Activated naive CD4-positive, alpha-beta T cell treated with anti-CD3 and anti-CD28 coated beads, Interleukin-2, amount 50 U/mL, for 24 hours (primary cell): Measurements from ENCODE around the gene C17orf78.
"Not testable (repeated sequence)": the region's sequence is repeated elsewhere in the genome, so short reads cannot be mapped to it uniquely, and the experiment has no call there.

ENCODE experiments used
- H3K27ac Mint-ChIP-seq: one replicate; pipeline ENCODE4 v1.8.0; 2021; ENCODE audit warnings: mild to moderate bottlenecking, mixed read lengths
- H3K27me3 Mint-ChIP-seq: one replicate; pipeline ENCODE4 v1.8.0; 2021; ENCODE audit warnings: mixed read lengths
- H3K36me3 Mint-ChIP-seq: one replicate; pipeline ENCODE4 v1.8.0; 2021; ENCODE audit warnings: mixed read lengths
- H3K4me1 Mint-ChIP-seq: one replicate; pipeline ENCODE4 v1.8.0; 2021; ENCODE audit warnings: mixed read lengths
- H3K4me3 Mint-ChIP-seq: one replicate; pipeline ENCODE4 v1.8.0; 2021; ENCODE audit warnings: mild to moderate bottlenecking, mixed read lengths
- H3K9me3 Mint-ChIP-seq: one replicate; pipeline ENCODE4 v1.8.0; 2021; ENCODE audit warnings: mixed read lengths

Gene C17orf78

DNA sequence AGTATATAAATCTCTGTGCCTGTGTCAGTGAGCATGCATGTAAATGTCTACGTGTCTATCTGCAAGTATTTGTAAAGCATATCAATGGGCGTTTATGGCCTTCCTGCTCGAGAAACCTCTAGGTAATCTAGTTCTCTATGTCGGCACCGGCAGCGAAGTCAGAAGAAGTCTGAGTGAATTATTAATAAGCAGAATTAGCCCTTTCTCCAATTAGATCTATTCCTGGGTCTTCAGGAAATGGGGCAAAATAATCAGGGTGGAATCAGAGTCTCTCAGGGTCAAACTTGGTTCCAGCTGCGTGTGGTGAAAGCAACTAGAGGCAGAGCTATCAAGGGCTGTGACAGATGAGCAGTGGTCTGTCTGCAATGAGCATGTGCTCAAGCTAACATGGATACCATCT is at the start of gene C17orf78:
Gene C17orf78 (plus strand): TSS at position 280 of the 400 bp plus-strand sequence. CDS start 108 bp downstream, at position 388.
- Mint-ChIP-seq H3K4me3 (no peak within 1 kb of the TSS), H3K4me1 (no peaks in the 10 kb centered on the region), H3K36me3 (no peaks in the 10 kb centered on the region), H3K9me3 (no peaks in the 10 kb centered on the region), H3K27me3 (no peaks in the 10 kb centered on the region), H3K27ac (peak within 1 kb of the TSS; percentile 8)

DNA sequence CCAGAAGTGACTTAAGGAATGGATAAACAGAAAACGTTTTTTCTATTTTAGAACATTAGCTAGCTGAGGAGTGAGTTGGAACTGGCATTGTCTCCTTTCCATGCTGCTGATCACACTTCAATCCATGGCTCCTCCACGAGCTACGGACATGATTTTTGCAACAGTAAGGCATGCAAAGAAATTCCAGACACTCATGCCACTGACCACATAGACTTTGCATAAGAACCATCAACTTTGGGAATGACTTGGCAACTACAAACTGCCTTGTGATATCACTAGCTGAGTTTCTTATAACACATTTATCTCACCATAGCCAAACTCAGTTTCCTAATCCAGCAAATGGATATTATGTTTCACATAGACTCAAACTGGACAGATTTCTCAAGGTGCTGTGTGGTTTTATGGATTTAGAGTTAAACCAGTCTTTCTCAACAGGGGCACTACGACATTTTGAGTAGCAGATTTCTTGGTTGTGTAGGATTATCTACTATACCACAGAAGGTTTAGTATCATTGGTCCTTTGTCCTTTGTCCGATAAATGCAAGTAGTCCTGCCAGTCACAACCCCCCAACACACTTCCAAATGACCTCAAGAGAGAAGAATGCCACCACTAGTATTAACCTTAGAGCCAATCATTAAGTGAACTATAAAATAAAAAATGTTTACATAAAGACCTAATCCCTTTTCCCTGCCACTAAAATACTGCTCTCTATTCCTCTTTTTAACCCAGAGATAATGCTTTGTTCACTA is 48.3 kb upstream of the C17orf78 start:
- no peak overlapping the region for H3K27ac Mint-ChIP-seq
- H3K36me3 Mint-ChIP-seq: peaks cover 9% of the 10 kb centered on the region
- no peak overlapping the region for H3K4me3 Mint-ChIP-seq
- H3K27me3 Mint-ChIP-seq: no peaks in the 10 kb centered on the region
- no peaks in the 10 kb centered on the region for H3K9me3 Mint-ChIP-seq
- no peaks in the 10 kb centered on the region for H3K4me1 Mint-ChIP-seq

DNA sequence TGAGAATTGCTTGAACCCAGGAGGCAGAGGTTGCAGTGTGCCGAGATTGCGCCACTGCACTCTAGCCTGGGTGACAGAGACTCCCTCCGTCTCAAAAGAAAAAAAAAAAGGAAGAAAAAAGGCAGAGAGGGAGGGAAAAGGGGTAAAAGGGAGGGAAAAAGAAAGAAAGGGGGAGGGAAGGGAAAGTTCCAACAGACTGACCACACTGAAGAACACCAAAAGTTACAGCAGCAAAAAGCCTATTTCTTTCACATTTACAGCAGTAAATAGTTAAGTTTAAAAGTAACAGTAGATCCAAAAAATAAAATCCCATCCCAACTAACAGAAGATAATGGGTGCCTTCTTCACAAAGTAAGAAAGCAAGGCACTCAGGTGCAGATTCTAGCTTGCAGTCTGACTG is 36.9 kb upstream of the C17orf78 start:
- no peaks in the 10 kb centered on the region for H3K9me3 Mint-ChIP-seq
- no peaks in the 10 kb centered on the region for H3K4me1 Mint-ChIP-seq
- H3K36me3 Mint-ChIP-seq: peaks cover 9% of the 10 kb centered on the region
- H3K27me3 Mint-ChIP-seq: no peaks in the 10 kb centered on the region
- no peak overlapping the region for H3K4me3 Mint-ChIP-seq
- H3K27ac Mint-ChIP-seq: no peak overlapping the region

DNA sequence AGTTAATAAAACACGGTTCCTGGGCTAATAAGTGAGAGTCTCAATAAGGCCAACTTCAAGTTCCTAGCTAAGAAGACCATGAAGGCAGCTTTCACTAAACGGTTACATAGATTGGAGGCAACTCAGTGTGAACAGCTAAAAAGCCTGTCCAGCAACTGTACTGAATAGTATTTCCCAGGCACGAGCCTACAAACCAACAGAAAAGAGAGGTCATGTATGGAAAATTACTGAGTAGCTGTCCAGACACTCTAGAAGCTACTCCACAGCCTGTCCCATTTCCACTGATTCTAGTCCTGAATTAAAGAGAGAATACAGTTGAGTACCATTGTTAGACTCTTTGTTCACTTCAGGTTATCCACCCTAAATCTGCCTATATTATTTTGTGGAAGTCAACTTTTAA is 36.5 kb upstream of the C17orf78 start:
- H3K36me3 Mint-ChIP-seq: peaks cover 9% of the 10 kb centered on the region
- no peaks in the 10 kb centered on the region for H3K4me1 Mint-ChIP-seq
- H3K9me3 Mint-ChIP-seq: no peaks in the 10 kb centered on the region
- H3K27ac Mint-ChIP-seq: no peak overlapping the region
- H3K4me3 Mint-ChIP-seq: no peak overlapping the region
- no peaks in the 10 kb centered on the region for H3K27me3 Mint-ChIP-seq

DNA sequence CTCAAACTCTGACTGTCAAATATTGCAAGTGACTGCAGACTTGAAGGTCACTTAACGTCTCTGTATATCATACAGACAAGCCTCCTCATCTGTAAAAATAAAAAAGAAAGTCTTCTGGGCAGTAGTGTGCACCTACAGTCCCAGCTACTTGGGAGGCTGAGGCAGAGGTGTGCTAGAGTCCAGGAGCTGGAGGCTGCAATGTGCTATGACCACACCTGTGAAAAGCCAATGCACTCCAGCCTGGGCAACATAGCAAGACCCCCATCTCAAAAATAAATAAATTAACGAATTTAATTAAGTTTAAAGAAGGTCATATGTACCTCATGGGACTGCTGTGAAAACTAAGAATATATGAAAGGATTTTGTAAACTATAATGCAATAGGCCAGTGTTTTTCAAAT is 35.0 kb upstream of the C17orf78 start:
- no peaks in the 10 kb centered on the region for H3K27me3 Mint-ChIP-seq
- no peak overlapping the region for H3K4me3 Mint-ChIP-seq
- no peak overlapping the region for H3K27ac Mint-ChIP-seq
- H3K4me1 Mint-ChIP-seq: peaks cover 7% of the 10 kb centered on the region
- H3K9me3 Mint-ChIP-seq: no peaks in the 10 kb centered on the region
- peaks cover 13% of the 10 kb centered on the region for H3K36me3 Mint-ChIP-seq

DNA sequence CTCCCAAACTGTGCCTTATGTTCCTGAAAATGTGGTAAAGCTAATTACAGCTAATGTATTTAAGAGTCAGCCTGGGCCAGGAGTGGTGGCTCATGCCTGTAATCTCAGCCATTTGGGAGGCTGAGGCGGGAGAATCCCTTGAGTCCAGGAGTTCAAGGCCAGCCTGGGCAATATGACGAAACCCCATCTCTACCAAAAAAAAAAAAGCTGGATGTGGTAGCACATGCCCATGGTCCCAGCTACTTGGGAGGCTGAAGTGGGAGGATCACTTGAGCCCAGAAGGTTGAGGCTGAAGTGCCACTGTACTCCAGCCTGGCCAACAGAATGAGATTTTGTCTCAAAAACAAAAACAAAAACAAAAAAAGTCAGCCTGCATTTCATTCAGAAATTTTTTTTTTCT is 33.2 kb upstream of the C17orf78 start:
- Mint-ChIP-seq H3K27me3 (no peaks in the 10 kb centered on the region), H3K27ac (no peak overlapping the region), H3K4me1 (peaks cover 7% of the 10 kb centered on the region), H3K4me3 (no peak overlapping the region), H3K36me3 (peaks cover 12% of the 10 kb centered on the region), H3K9me3 (no peaks in the 10 kb centered on the region)

DNA sequence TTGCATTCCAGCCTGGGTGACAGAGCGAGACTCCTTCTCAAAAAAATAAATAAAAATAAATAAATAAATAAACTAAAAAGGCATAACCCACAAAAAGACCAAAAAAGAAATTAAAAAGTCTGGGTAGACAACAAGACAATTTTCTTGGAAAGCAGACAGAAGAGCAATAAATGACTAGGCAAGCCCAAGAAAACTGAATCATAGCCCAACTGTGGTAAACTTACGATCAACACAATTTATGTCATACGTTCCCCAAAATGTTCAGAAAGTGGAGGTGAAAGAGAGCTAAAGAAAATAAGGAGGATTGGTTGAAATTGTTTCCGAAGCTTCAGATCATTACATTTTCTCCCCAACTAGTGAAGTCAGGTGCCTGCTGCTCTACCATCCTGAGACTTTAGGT is 31.3 kb upstream of the C17orf78 start:
- Mint-ChIP-seq H3K36me3 (peaks cover 10% of the 10 kb centered on the region), H3K4me1 (peaks cover 7% of the 10 kb centered on the region), H3K9me3 (no peaks in the 10 kb centered on the region), H3K27me3 (no peaks in the 10 kb centered on the region), H3K4me3 (no peak overlapping the region), H3K27ac (no peak overlapping the region)

DNA sequence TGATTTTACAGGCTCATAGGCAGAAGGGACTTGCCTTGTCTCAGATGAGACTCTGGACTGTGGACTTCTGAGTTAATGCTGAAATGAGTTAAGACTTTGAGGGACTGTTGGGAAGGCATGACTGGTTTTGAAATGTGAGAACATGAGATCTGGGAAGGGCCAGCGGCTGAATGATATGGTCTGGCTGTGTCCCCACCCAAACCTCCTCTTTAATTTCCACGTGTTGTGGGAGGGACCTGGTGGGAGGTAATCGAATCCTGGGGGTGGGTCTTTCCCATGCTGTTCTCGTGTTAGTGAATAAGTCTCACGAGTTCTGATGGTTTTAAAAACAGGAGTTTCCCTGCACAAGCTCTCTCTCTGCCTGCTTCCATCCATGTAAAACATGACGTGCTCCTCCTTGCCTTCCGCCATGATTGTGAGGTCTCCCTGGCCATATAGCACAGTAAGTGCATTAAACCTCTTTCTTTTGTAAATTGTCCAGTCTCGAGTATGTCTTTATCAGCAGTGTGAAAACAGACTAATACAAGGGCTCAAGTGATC is 28.9 kb upstream of the C17orf78 start:
- H3K9me3 Mint-ChIP-seq, H3K27ac Mint-ChIP-seq, H3K36me3 Mint-ChIP-seq, H3K4me3 Mint-ChIP-seq, H3K4me1 Mint-ChIP-seq, H3K27me3 Mint-ChIP-seq: not testable (repeated sequence)

DNA sequence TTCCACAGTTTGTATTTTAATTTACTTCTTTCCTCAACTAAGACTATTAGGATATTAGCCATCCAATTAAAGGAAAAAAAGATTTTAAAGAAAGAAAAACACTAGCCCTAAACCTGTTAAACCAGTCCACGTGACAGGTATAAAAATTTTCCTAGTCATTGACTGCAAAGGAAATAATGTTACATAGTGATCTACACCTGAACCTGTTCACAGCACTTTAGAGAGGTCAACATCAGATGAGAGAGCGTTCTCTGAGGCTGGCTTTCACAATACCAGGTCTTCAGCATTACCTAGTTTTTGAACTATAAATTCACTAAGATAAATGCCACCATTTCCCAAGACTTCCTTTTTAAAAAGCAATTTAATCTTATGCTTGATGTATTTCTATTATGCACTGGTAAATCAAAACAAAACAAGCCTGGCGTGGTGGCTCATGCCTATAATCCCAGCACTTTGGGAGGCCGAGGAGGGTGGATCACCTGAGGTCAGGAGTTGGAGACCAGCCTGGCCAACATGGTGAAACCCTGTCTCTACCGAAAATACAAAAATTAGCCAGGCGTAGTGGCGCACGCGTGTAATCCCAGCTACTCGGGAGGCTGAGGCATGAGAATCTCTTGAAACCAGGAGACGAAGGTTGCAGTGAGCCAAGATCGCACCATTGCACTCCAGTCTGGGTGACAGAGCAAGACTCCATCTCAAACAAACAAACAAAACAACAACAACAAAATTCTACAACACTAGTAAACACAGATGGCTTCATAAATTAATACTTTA is 18.8 kb upstream of the C17orf78 start:
- Mint-ChIP-seq H3K4me3 (peak overlapping the region; percentile 97), H3K4me1 (peaks cover 25% of the 10 kb centered on the region)
- not testable (repeated sequence) for H3K9me3 Mint-ChIP-seq, H3K36me3 Mint-ChIP-seq, H3K27ac Mint-ChIP-seq, H3K27me3 Mint-ChIP-seq

DNA sequence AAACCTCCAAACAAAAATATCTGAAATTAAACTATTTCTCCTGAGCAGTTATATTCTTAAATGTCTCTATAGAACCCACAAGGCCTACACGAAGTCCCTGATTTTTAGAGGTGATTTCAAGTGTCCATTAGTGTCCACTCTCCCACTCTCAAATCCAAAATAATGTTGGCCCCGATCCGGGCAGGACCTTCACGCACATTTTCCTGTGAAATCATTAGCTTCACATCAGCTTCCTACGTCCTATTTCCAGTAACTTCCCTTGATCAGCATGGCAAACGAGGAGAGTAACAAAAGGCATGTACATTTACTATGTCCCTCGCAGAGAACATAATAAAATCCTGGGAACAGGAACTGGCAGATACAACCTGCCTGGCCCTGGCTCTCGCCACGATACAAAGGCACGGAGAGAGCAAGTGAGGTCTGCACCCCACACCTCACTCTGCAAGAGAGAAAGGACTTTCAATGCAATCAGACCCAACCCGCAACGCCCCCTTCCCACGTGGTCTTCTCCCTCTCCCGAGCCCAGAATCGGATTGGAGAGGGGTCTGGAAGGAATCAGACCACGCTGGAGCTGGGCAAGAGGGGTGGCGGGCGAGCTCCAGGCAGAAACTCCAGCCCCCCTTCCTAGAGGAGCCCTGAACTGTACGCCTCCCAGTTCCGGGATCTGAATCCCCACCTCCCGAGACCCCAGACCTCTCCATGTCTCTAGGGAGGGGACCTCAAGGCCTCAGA is 17.5 kb upstream of the C17orf78 start:
- H3K27ac Mint-ChIP-seq: peak overlapping the region; percentile 82
- peaks cover 25% of the 10 kb centered on the region for H3K4me1 Mint-ChIP-seq
- H3K27me3 Mint-ChIP-seq: no peaks in the 10 kb centered on the region
- peak overlapping the region; percentile 97 for H3K4me3 Mint-ChIP-seq
- H3K9me3 Mint-ChIP-seq: no peaks in the 10 kb centered on the region
- no peaks in the 10 kb centered on the region for H3K36me3 Mint-ChIP-seq

DNA sequence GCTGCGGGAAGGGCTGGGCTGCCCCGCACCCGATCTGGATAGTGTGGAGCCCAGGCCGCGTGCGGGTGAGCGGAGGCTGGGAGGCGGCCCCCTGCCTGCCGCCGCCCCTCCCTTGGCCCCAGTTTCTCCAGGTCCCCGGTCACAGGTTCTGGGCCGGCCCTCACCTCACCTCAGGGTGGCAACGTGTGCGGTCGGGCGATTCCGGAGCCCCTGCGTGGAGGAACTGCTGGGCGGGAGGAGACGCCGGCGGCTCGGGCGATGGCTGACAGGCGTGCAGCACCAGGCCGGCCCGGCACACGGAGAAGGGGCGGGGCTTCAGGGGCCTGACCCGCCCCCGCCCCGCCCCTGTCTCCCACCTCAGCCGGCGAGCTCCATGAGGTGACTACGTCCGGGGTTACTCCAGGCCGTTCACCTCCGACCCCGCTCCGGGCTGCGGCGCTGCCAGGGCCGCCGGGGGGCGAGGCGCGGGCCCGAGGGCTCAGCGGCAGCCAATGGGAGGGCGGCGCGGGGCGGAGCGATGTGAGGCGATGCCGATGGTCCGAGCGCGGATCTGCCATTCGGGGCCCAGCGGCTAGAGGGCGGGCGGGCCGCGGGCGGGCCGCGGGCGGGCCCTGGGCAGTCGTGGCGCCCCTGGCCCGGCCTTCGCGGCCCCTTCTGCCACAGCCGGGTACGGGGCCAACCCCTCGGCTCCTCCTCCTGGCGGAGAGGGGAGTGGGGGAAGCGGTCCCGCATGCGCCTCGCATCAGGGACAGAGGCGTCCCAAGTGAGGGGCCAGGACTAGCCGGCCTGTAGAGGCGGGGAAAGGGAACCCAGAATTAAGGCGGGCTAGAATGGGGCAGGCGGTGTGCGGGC is 16.7 kb upstream of the C17orf78 start:
- H3K27me3 Mint-ChIP-seq: no peaks in the 10 kb centered on the region
- peak overlapping the region; percentile 97 for H3K4me3 Mint-ChIP-seq
- H3K4me1 Mint-ChIP-seq: peaks cover 25% of the 10 kb centered on the region
- H3K9me3 Mint-ChIP-seq: no peaks in the 10 kb centered on the region
- H3K36me3 Mint-ChIP-seq: no peaks in the 10 kb centered on the region
- peak overlapping the region; percentile 82 for H3K27ac Mint-ChIP-seq

DNA sequence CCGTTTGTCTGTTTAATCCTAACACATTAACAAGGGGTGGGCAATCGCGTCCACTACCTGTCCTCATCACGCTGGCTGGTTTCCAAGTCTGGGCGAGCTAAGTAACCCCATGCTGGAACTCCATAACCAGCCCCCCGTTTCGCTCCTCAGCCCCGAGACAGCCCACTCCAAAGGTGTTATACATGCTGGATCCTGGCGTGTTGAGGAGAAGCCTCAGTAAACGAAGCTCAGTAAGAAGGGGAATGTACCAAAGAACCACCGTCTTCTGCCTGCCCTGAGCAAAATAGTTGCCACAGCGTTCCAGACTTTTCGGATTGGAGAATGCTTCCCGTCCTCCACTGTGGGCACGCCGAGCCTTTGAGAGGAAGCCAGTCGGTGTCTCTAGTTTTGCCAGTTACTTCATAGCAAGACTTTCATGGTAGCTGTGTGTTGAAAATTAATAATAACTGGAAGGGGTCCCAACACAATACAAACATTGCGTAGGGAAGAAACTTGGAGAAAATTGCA is 16.1 kb upstream of the C17orf78 start:
- Mint-ChIP-seq H3K9me3 (no peaks in the 10 kb centered on the region), H3K27me3 (no peaks in the 10 kb centered on the region), H3K4me3 (peak overlapping the region; percentile 80), H3K27ac (peak overlapping the region; percentile 51), H3K36me3 (no peaks in the 10 kb centered on the region), H3K4me1 (peaks cover 22% of the 10 kb centered on the region)

DNA sequence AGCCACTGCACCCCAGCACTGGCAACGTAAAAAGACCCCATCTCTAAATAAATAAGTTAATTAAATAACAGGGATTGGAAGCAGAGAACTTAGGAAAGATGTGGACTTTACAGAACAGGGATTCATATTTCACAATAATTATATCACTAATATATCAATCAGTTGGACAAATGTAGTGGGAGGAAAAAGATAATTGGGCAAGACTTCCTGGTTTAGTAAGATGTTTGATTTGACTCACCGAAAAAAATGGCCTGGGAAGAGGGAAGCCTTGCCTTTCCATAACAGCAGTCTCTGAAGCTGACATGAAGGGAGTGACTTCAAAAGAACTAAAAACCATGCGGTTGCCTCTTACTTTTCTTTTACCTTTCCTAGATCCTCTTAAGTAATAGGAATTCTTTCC is 15.2 kb upstream of the C17orf78 start:
- Mint-ChIP-seq H3K36me3 (no peaks in the 10 kb centered on the region), H3K27me3 (no peaks in the 10 kb centered on the region), H3K27ac (no peak overlapping the region), H3K9me3 (no peaks in the 10 kb centered on the region), H3K4me1 (peaks cover 22% of the 10 kb centered on the region), H3K4me3 (no peak overlapping the region)

DNA sequence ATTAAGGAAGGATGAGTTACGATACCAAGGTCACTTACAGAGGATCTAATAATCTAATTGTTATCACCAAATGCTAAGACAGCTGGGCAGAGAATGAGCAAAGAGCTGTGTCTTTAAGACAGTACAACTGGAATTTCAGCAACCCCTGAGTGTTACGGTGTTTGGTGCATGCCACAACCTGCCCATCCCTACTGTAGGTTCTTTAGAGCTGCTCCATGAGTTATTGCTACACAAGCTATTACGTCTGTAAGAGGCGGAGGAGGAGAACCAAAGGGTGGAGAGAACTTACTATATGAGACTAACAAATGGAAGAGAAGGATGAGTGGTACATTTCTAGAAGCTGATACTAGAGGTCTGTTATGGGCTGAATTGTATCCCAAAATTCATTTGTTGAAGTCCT is 14.2 kb upstream of the C17orf78 start:
- H3K4me1 Mint-ChIP-seq: peaks cover 22% of the 10 kb centered on the region
- no peak overlapping the region for H3K4me3 Mint-ChIP-seq
- H3K9me3 Mint-ChIP-seq: no peaks in the 10 kb centered on the region
- no peak overlapping the region for H3K27ac Mint-ChIP-seq
- no peaks in the 10 kb centered on the region for H3K36me3 Mint-ChIP-seq
- H3K27me3 Mint-ChIP-seq: no peaks in the 10 kb centered on the region

DNA sequence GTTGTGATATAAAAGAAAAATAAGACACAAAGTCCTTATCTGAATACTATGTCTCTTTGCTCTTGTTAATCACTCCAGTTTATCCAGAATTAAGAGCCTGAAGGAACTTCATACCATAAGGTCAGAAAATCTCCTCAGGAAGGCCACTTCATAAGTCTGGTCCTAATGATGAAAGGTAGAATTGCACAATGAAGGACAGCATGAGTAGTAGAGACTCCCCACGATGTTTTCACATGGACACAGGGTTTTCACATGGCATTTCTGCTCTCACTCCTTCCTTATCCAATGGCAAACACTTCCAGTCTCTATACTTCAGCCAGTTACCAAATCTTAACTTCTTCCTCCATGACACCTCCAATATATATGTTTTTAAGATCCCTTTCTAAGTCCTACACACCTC is 10.2 kb upstream of the C17orf78 start:
- no peak overlapping the region for H3K4me3 Mint-ChIP-seq
- H3K27ac Mint-ChIP-seq: no peak overlapping the region
- H3K4me1 Mint-ChIP-seq: no peaks in the 10 kb centered on the region
- no peaks in the 10 kb centered on the region for H3K27me3 Mint-ChIP-seq
- H3K9me3 Mint-ChIP-seq: no peaks in the 10 kb centered on the region
- H3K36me3 Mint-ChIP-seq: no peaks in the 10 kb centered on the region
